GM12878 (cell line): ENCODE results near the gene C22orf15. TPM values are rescaled to one million over a fixed set of nuclear protein-coding genes. Genes with fewer than 3 reads are reported as not detected.
A peak's percentile ranks its signal among the peaks of the same experiment; 100 is the strongest.

Experiments used
- ATAC-seq: fragments of 200-7000 bp; cut with Tn5 transposase; 3 replicates; pipeline ENCODE4 v1.9.1; 2020; ENCODE audit warnings: mild to moderate bottlenecking, moderate library complexity
- BruUV-seq: library from RNA; stranded (reverse); fragments of 400-500 nt; replicated peaks from 2 replicates; lab custom pipeline; 2021; lab: Mats Ljungman, UMichigan
- CTCF ChIA-PET: fragments of 300-600 bp; sonication (Branson Sonifier 250); formaldehyde crosslinking; extraction: SDS; loops from one replicate; lab custom pipeline; 2021; ENCODE audit warnings: inconsistent platforms; lab: Yijun Ruan, JAX
- POLR2A ChIA-PET: fragments of 350-600 bp; formaldehyde crosslinking; extraction: SDS; loops from one replicate; lab custom pipeline; 2021; ENCODE audit warnings: inconsistent platforms; lab: Charles Lee
- RAD21 ChIA-PET: fragments of 300-600 bp; sonication (Branson Sonifier 250); formaldehyde crosslinking; loops from one replicate; lab custom pipeline; 2023; ENCODE audit warnings: antibody characterized with exemption; ENCODE audit not compliant: unreplicated experiment; lab: Charles Lee
- SMC1A ChIA-PET: fragments of 300-600 bp; sonication (Branson Sonifier 250); formaldehyde crosslinking; loops from one replicate; lab custom pipeline; 2023; ENCODE audit not compliant: unreplicated experiment, uncharacterized antibody; lab: Charles Lee
- DNase-seq: peaks from one replicate; pipeline ENCODE4 v3.0.0-alpha.2; 2011; ENCODE audit warnings: low read depth, low spot score
- FAIRE-seq: peaks from 3 replicates; lab custom pipeline; 2011; peaks lifted over from hg19 to GRCh38; lab: Jason Lieb, UNC
- H2AFZ ChIP-seq: 2 replicates; pipeline ENCODE4 v1.6.0; 2011; ENCODE audit warnings: low read depth, low read length, control low read depth; ENCODE audit not compliant: control insufficient read depth
- H3K27ac ChIP-seq: 2 replicates; pipeline ENCODE4 v1.5.1; 2011; ENCODE audit warnings: control low read depth; ENCODE audit not compliant: control insufficient read depth, insufficient read depth
- H3K27me3 ChIP-seq, 2 experiments: replicated peaks in 1 of 2; 2 replicates each; pipeline versions ENCODE4 v1.6.0 to v1.6.1; 2011; ENCODE audit warnings: low read length in 1 of 2; ENCODE audit not compliant: control insufficient read depth in 2 of 2, insufficient read depth in 2 of 2
- H3K36me3 ChIP-seq, 2 experiments: 2 replicates each; pipeline ENCODE4 v1.5.1; 2011; ENCODE audit warnings: low read length in 1 of 2; ENCODE audit not compliant: control insufficient read depth in 2 of 2, insufficient read depth in 2 of 2
- H3K4me1 ChIP-seq: 2 replicates; pipeline ENCODE4 v1.6.1; 2011; ENCODE audit warnings: mild to moderate bottlenecking, low read length, moderate library complexity, mixed read lengths; ENCODE audit not compliant: control insufficient read depth, insufficient read depth
- H3K4me2 ChIP-seq: 2 replicates; pipeline ENCODE4 v1.6.0; 2011; ENCODE audit warnings: control low read depth; ENCODE audit not compliant: control insufficient read depth, insufficient read depth
- H3K4me3 ChIP-seq: fragments of 200-600 bp; sonication (generic); 2 replicates; pipeline ENCODE4 v1.5.1; 2016
- H3K79me2 ChIP-seq: 2 replicates; pipeline ENCODE4 v1.6.0; 2011; ENCODE audit warnings: low read length; ENCODE audit not compliant: control insufficient read depth, insufficient read depth
- H3K9ac ChIP-seq: 2 replicates; pipeline ENCODE4 v1.8.0; 2011; ENCODE audit warnings: low read length, control low read depth, mixed read lengths; ENCODE audit not compliant: control insufficient read depth, insufficient read depth
- H3K9me3 ChIP-seq: replicated peaks from 3 replicates; pipeline ENCODE4 v1.5.1; 2011; ENCODE audit warnings: mild to moderate bottlenecking, low read length; ENCODE audit not compliant: control insufficient read depth, insufficient read depth
- H4K20me1 ChIP-seq: 2 replicates; pipeline ENCODE4 v1.6.0; 2011; ENCODE audit not compliant: control insufficient read depth, insufficient read depth
- ATF7 ChIP-seq: fragments of 450-650 bp; IDR thresholded peaks from 2 replicates; pipeline ENCODE4 v1.6.1; 2016; ENCODE audit warnings: low read depth, mild to moderate bottlenecking
- FOXM1 ChIP-seq: IDR thresholded peaks from 2 replicates; pipeline ENCODE4 v1.6.1; 2012; ENCODE audit warnings: low read depth, mild to moderate bottlenecking, inconsistent platforms, low read length, moderate library complexity
- SMARCA5 ChIP-seq: fragments of 450-650 bp; IDR thresholded peaks from 2 replicates; pipeline ENCODE4 v1.6.1; 2017; ENCODE audit warnings: mild to moderate bottlenecking
- ZBTB33 ChIP-seq: fragments of 450-650 bp; IDR thresholded peaks from 2 replicates; pipeline ENCODE4 v1.6.1; 2017; ENCODE audit warnings: mild to moderate bottlenecking
- WGBS: methylation state at CpG from one replicate; pipeline ENCODE4 v1.1.6; 2016; ENCODE audit warnings: low lambda C conversion rate; ENCODE audit not compliant: insufficient replicate concordance, insufficient coverage; ENCODE audit errors: missing lambda C conversion rate; 5-methylcytosine and 5-hydroxymethylcytosine counted together
- in situ Hi-C: fragments of 300-500 bp; cut with MboI; formaldehyde crosslinking; loops from 9 replicates; pipeline ENCODE4 v1.14.3; 2018; ENCODE audit warnings: mixed read lengths
- intact Hi-C: fragments of 100-400 bp; cut with micrococcal nuclease; formaldehyde crosslinking; loops from one replicate; pipeline ENCODE4 v1.14.2; 2022; ENCODE audit not compliant: unreplicated experiment
- polyA plus RNA-seq, 11 experiments: library from polyadenylated mRNA; depleted of rRNA in 4 of 11; unstranded in 6 of 11; stranded (reverse) in 5 of 11; fragments of >200 nt; fragmentation: Nextera tagmentation in 4 of 11; fragmentation: Illumina TruSeq in 1 of 11; extraction: Ambion mirVana in 4 of 11; extraction: Trizol in 1 of 11; gene quantifications; 1 replicate in 1 of 11; 2 replicates in 10 of 11; pipeline versions ENCODE4 v1.2.1 to v1.2.3, GENCODE V29; 2011 to 2016; ENCODE audit warnings: inconsistent platforms in 2 of 11, missing spikeins in 2 of 11, low read depth in 1 of 11
- total RNA-seq, 4 experiments: library from RNA; depleted of rRNA in 3 of 4; stranded (reverse); fragments of >200 nt in 3 of 4; fragmentation: Illumina TruSeq in 1 of 4; extraction: Trizol in 1 of 4; gene quantifications; 2 replicates each; pipeline versions ENCODE4 v1.2.1 to v1.2.3, GENCODE V29; 2013 to 2021

Gene C22orf15
- total and polyA plus RNA-seq, 10 of the 15 experiments (the other 5 are each of a cell fraction or from before 2014, with no cell fraction given), result 0.05 to 0.47 (median 0.13) TPM; not detected in 3

- CTCF ChIA-PET, result interaction anchor here (0.6 to 0.7 kb wide), 2 partner anchors 22 to 55 kb away, joined by 3 read pairs; no protein-coding TSS in a partner anchor
- FAIRE-seq, result no peak
Measured at GRCh38 chr22:23713696-23714595, 48.8 kb upstream of the C22orf15 start.

GRCh38 chr22:23714596-23715578 lies 47.9 kb upstream of the C22orf15 start:
- Histone ChIP-seq H3K36me3 (peaks cover 7 to 16% of the 10 kb centered on the region in 2 experiments; a peak in 3 of 4 replicates), H3K27me3 (no peaks in the 10 kb centered on the region), H3K79me2 (peaks cover 12% of the 10 kb centered on the region), H2AFZ (no peak overlapping the region), H3K27ac (no peak overlapping the region), H3K4me3 (no peak overlapping the region), H4K20me1 (no peaks in the 10 kb centered on the region), H3K9me3 (no peaks in the 10 kb centered on the region), H3K9ac (no peak overlapping the region), H3K4me2 (no peak overlapping the region), H3K4me1 (peaks cover 14% of the 10 kb centered on the region)
- intact Hi-C loops, result no loop called here
- FAIRE-seq (no peak), DNase-seq (no peak), ATAC-seq (no peak)
- WGBS, result 96% methylated on average over 23 of the region's 23 CpGs
- no TSS peak for BruUV-seq
- POLR2A ChIA-PET, result interaction anchor here (0.7 kb wide), 1 partner anchor 132 kb away, joined by 3 read pairs; no protein-coding TSS in a partner anchor
- SMC1A ChIA-PET, result interaction anchor here (1.5 kb wide), 1 partner anchor 142 kb away, joined by 3 read pairs; the partner anchor contains the start of gene SLC2A11
- in situ Hi-C loops, result no loop called here
- TF ChIP-seq ZBTB33, result 0 out of 2 replicates have a peak, but pooled peaks have one; percentile 36
- TF ChIP-seq FOXM1, result no peak
- CTCF ChIA-PET, result no interaction called here
- RAD21 ChIA-PET, result no interaction called here

More at GRCh38 chr22:23713696-23714595, 48.8 kb upstream of the C22orf15 start:
- SMC1A ChIA-PET, result interaction anchor here (1.0 to 1.3 kb wide), 2 partner anchors 14 kb away, joined by 3 read pairs; no protein-coding TSS in a partner anchor
- H3K4me3 ChIP-seq, result no peak overlapping the region
- RAD21 ChIA-PET, result interaction anchor here (0.6 to 1.3 kb wide), 3 partner anchors 37 to 1210 kb away, joined by 3 to 4 read pairs (median 3); partner anchors contain the start of gene ZNF70
- in situ Hi-C loops, result no loop called here
- intact Hi-C loops, result no loop called here
- no peaks in the 10 kb centered on the region for H4K20me1 ChIP-seq
- POLR2A ChIA-PET, result no interaction called here
- H3K4me1 ChIP-seq, result peaks cover 16% of the 10 kb centered on the region
- H3K4me2 ChIP-seq, result no peak overlapping the region
- H3K27ac ChIP-seq, result no peak overlapping the region
- H3K9me3 ChIP-seq, result no peaks in the 10 kb centered on the region
- peaks cover 10 to 16% of the 10 kb centered on the region in 2 experiments; a peak in 3 of 4 replicates for H3K36me3 ChIP-seq
- peaks cover 12% of the 10 kb centered on the region for H3K79me2 ChIP-seq
- BruUV-seq, result no TSS peak
- TF ChIP-seq ATF7 (peak; percentile 61), SMARCA5 (no peak)
- TF ChIP-seq, all 136 proteins: peak for 1
- DNase-seq, result no peak
- WGBS, result 84% methylated on average over 28 of the region's 28 CpGs
- Histone ChIP-seq H3K9ac (no peak overlapping the region), H2AFZ (no peak overlapping the region), H3K27me3 (no peaks in the 10 kb centered on the region)
- ATAC-seq, result no peak
